ENCODE results near the gene CTNNB1.

The CTNNB1 gene

GRCh38 chr3:41198950-41199865 is at the start of gene CTNNB1:
Gene CTNNB1, plus strand, starts transcription at chr3:41199505. Its CDS starts 24,564 bp downstream, at chr3:41224069.
- H3K4me3 ChIP-seq (ENCODE audit: low read depth, low read length), result peak within 1 kb of the TSS; percentile 82
- peak; percentile 86 for DNase-seq (ENCODE audit: low read depth)
- TF ChIP-seq, protein P1, sequence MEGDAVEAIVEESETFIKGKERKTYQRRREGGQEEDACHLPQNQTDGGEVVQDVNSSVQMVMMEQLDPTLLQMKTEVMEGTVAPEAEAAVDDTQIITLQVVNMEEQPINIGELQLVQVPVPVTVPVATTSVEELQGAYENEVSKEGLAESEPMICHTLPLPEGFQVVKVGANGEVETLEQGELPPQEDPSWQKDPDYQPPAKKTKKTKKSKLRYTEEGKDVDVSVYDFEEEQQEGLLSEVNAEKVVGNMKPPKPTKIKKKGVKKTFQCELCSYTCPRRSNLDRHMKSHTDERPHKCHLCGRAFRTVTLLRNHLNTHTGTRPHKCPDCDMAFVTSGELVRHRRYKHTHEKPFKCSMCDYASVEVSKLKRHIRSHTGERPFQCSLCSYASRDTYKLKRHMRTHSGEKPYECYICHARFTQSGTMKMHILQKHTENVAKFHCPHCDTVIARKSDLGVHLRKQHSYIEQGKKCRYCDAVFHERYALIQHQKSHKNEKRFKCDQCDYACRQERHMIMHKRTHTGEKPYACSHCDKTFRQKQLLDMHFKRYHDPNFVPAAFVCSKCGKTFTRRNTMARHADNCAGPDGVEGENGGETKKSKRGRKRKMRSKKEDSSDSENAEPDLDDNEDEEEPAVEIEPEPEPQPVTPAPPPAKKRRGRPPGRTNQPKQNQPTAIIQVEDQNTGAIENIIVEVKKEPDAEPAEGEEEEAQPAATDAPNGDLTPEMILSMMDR (IDR thresholded peaks at IDR 0.05; ENCODE audit: control insufficient read depth, extremely low read depth, insufficient read depth), result peak; percentile 6; the same call in 1 of the 2 replicates

GRCh38 chr3:41155834-41156233 is 43.5 kb upstream of the CTNNB1 start:
- no peak for DNase-seq (ENCODE audit: low read depth)
- TF ChIP-seq, protein P1 (IDR thresholded peaks at IDR 0.05; ENCODE audit: control insufficient read depth, extremely low read depth, insufficient read depth), result no peak
- no peak overlapping the region for H3K4me3 ChIP-seq (ENCODE audit: low read depth, low read length)

GRCh38 chr3:41158947-41159346 is 40.4 kb upstream of the CTNNB1 start:
- TF ChIP-seq, protein P1 (IDR thresholded peaks at IDR 0.05; ENCODE audit: control insufficient read depth, extremely low read depth, insufficient read depth), result no peak
- no peak for DNase-seq (ENCODE audit: low read depth)
- no peak overlapping the region for H3K4me3 ChIP-seq (ENCODE audit: low read depth, low read length)

DNA sequence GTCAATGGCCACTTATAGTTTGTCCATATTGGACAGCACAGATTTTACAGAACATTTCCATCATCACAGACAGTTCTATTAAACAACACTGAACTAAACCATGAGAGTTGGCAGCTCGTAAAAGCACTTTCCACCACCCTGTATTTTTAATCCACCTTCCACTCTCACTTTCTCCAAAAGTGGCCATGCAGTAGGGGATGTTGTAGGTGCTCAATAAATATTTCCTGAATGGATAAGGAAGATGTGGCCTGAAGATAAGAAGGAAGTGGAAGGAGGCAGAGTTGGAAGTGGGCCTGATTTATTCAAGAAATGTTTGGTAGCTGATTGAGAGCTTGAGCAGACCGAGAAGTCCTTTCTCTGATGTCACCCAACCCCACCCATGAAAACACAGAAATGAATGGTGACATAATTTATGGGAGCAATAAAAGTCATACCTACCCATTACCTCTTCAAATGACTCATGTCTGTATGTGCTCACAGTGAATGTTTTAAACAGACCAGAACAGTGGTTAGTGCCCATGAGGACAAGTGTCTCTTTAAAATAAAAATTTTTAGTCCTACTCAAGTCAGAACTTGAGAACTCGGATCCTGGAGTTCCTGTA is 39.6 kb upstream of the CTNNB1 start:
- TF ChIP-seq, protein P1 (IDR thresholded peaks at IDR 0.05; ENCODE audit: control insufficient read depth, extremely low read depth, insufficient read depth), result no peak
- H3K4me3 ChIP-seq (ENCODE audit: low read depth, low read length), result no peak overlapping the region
- DNase-seq (ENCODE audit: low read depth), result no peak

GRCh38 chr3:41162541-41162940 is 36.8 kb upstream of the CTNNB1 start:
- no peak for DNase-seq (ENCODE audit: low read depth)
- H3K4me3 ChIP-seq (ENCODE audit: low read depth, low read length), result no peak overlapping the region

DNA sequence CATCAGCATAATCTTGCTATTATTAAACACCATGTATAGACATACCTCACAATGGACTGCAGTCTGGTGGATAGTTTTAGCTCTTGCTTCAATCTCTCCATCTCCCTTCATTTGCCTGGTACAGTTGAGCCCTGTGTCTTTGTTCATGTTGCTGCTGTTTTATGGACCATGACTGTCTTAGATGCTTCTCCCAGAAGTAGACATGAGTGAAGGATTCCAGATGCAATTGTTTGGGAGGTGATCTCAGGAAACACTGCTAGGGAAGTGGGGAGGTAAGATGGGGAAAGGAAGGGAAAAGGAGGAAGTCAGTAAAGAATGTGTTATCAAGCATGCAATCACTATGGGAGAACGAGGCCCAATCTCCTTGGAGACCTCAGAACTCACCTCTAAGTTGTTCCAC is 36.3 kb upstream of the CTNNB1 start:
- no peak overlapping the region for H3K4me3 ChIP-seq (ENCODE audit: low read depth, low read length)
- no peak for DNase-seq (ENCODE audit: low read depth)
- TF ChIP-seq, protein P1 (IDR thresholded peaks at IDR 0.05; ENCODE audit: control insufficient read depth, extremely low read depth, insufficient read depth), result no peak

More at GRCh38 chr3:41162541-41162940, 36.8 kb upstream of the CTNNB1 start:
- TF ChIP-seq, protein P1 (IDR thresholded peaks at IDR 0.05; ENCODE audit: control insufficient read depth, extremely low read depth, insufficient read depth), result no peak
